Tibial artery (tissue), 4 donors: Measurements from ENCODE around the gene GLP2R.

Experiments
- DNase-seq, 2 donors: peaks; one replicate each; pipeline ENCODE4 v3.0.0-alpha.2; 2019
- H3K27ac ChIP-seq, 2 donors: fragments of 200-600 bp; sonication (generic) in 1 of 2; 1 replicate in 1 of 2; 2 replicates in 1 of 2; pipeline ENCODE4 v1.5.1; 2018 to 2019; ENCODE audit warnings: mild to moderate bottlenecking in 1 of 2
- H3K27me3 ChIP-seq, 2 donors: fragments of 200-600 bp; sonication (generic) in 1 of 2; one replicate each; pipeline versions ENCODE4 v1.5.1 to v1.6.0; 2016 to 2019
- H3K36me3 ChIP-seq, 3 donors: fragments of 200-600 bp; sonication (generic) in 2 of 3; one replicate each; pipeline ENCODE4 v1.5.1; 2016 to 2019; ENCODE audit warnings: mild to moderate bottlenecking in 2 of 3
- H3K4me1 ChIP-seq, 4 donors: fragments of 200-600 bp; sonication (generic) in 2 of 4; 1 replicate in 3 of 4; 2 replicates in 1 of 4; pipeline ENCODE4 v1.5.1; 2016 to 2019
- H3K4me3 ChIP-seq, 2 donors: fragments of 200-600 bp; sonication (generic) in 1 of 2; 1 replicate in 1 of 2; 2 replicates in 1 of 2; pipeline ENCODE4 v1.5.1; 2018 to 2019; ENCODE audit warnings: mild to moderate bottlenecking in 2 of 2
- H3K9me3 ChIP-seq, 3 donors: fragments of 200-600 bp; sonication (generic) in 1 of 3; one replicate each; pipeline ENCODE4 v1.5.1; 2016 to 2019
- intact Hi-C: fragments of 100-400 bp; cut with DNase I; formaldehyde crosslinking; loops from one replicate; pipeline ENCODE4 v1.15.0; 2023; ENCODE audit warnings: low total_unique reads
- TF ChIP-seq, protein P1 (sequence below), 2 experiments: fragments of 200-600 bp in 1 of 2; fragments of 450-650 bp in 1 of 2; IDR thresholded peaks; one replicate each; pipeline ENCODE4 v1.5.1; 2017 to 2019; ENCODE audit warnings: antibody characterized with exemption in 2 of 2, mild to moderate bottlenecking in 1 of 2, moderate library complexity in 1 of 2

GLP2R gene

DNA sequence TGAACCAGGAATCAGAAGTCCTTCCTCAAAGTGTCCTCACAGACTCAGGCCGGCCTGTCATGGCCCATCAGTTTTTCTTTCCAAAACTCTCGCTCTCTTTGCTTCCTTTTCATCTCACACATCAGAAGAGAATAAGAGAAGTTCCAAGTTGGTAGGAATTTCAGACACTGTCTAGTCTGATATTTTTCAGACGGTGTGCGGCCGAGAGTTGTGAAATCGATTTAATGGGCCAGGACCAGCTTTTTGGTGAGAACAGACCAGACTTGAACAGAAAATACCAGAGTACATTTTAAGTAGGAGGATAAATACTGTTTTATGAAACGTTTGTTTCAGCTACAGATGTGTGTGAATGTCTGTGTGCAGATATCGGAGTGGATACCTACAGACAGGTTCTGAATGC, 104.1 kb downstream of the GLP2R start:
- Histone ChIP-seq H3K4me1 (no peaks in the 10 kb centered on the region), H3K27ac (no peak overlapping the region), H3K9me3 (no peaks in the 10 kb centered on the region), H3K36me3 (peaks cover 0 to 6% (median 0%) of the 10 kb centered on the region in 3 donors), H3K27me3 (peaks cover 0 to 11% of the 10 kb centered on the region in 2 donors), H3K4me3 (no peak overlapping the region)
- DNase-seq, result no peak
- TF ChIP-seq, protein P1, sequence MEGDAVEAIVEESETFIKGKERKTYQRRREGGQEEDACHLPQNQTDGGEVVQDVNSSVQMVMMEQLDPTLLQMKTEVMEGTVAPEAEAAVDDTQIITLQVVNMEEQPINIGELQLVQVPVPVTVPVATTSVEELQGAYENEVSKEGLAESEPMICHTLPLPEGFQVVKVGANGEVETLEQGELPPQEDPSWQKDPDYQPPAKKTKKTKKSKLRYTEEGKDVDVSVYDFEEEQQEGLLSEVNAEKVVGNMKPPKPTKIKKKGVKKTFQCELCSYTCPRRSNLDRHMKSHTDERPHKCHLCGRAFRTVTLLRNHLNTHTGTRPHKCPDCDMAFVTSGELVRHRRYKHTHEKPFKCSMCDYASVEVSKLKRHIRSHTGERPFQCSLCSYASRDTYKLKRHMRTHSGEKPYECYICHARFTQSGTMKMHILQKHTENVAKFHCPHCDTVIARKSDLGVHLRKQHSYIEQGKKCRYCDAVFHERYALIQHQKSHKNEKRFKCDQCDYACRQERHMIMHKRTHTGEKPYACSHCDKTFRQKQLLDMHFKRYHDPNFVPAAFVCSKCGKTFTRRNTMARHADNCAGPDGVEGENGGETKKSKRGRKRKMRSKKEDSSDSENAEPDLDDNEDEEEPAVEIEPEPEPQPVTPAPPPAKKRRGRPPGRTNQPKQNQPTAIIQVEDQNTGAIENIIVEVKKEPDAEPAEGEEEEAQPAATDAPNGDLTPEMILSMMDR (IDR thresholded peaks at IDR 0.05), result no peak
- intact Hi-C loops, result loop anchor here (5.0 kb wide), 1 partner anchor 677 kb away; no protein-coding TSS in a partner anchor

DNA sequence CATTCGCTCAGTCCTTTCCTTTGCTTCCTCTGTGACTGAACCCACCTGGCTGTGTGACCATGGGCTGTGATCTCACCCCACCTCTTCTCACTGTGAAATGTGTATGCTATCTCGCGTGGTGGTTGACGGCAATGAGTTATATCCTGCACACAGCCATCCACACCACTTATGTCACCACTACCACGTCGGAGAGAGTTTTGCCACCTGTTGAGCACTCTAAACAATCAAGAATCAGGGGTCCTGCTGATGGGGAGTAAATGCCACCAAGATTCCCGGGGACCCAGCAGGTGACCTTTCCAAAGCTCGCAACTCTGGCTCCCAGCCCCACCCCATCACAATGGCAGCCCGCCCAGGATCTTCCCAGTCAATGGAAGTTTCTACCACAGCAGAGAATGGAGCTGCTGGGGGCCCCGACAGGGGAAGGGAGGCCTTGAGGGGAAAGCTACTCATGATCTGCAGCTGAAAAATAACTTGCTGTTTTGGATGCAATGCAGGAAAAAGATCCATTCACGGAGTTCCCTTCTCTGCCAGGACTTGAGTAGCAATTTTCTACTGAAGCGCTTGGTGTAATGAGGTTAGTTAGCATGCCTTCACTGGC, 105.5 kb downstream of the GLP2R start:
- no peak for DNase-seq
- intact Hi-C loops, result no loop called here

DNA sequence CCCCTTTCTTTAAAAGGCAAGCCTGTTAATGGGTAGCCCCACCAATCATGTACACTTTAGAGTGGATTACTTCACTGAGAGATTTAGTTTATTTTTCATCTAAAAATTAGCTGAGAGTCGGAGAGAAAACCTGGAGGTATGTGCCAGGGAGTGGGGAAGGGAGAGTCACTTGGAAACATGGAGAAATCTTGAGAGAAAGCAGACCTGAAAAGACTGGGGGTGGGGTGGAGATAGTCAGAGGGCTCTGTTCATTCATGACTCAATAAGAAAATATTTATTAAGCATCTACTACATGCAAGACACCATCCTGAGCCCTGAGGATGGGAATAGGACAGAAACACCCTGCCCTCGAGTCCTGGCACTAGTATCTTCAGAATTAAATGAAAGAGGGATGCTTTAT, 106.8 kb downstream of the GLP2R start:
- no peaks in the 10 kb centered on the region for H3K9me3 ChIP-seq
- H3K27ac ChIP-seq, result no peak overlapping the region
- no peaks in the 10 kb centered on the region for H3K36me3 ChIP-seq
- TF ChIP-seq, protein P1 (IDR thresholded peaks at IDR 0.05), result no peak
- no peak for DNase-seq
- peaks cover 0 to 11% of the 10 kb centered on the region in 2 donors for H3K27me3 ChIP-seq
- H3K4me1 ChIP-seq, result peaks cover 0 to 9% (median 4%) of the 10 kb centered on the region in 4 donors
- intact Hi-C loops, result no loop called here
- H3K4me3 ChIP-seq, result no peak overlapping the region

More for the DNA sequence above, 105.5 kb downstream of the GLP2R start:
- Histone ChIP-seq H3K27ac (no peak overlapping the region), H3K4me3 (no peak overlapping the region), H3K36me3 (peaks cover 0 to 5% (median 0%) of the 10 kb centered on the region in 3 donors), H3K27me3 (peaks cover 0 to 11% of the 10 kb centered on the region in 2 donors), H3K9me3 (no peaks in the 10 kb centered on the region), H3K4me1 (no peaks in the 10 kb centered on the region)
- TF ChIP-seq, protein P1 (IDR thresholded peaks at IDR 0.05), result no peak

DNA sequence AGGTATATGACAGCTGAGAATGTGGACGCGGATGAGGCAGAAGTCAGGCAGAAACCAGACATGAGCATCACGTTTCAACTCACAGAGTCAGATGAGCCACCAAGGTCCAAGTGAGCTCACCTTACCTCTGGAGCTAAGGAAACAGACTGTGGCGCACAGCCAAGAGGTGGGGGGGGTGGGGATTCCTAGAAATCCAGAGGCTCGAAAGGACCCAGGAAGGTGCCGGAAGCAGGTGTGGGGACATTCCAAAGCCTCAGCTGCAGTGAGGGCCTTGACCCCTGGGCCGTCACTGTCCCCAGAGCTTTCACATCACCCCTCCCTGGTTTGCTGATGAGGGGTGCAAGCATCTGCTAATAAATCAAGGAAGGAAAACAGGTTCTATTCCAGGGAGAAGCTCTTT, 108.6 kb downstream of the GLP2R start:
- Histone ChIP-seq H3K27me3 (peaks cover 0 to 9% of the 10 kb centered on the region in 2 donors), H3K27ac (no peak overlapping the region), H3K4me3 (no peak overlapping the region), H3K36me3 (peaks cover 0 to 6% (median 0%) of the 10 kb centered on the region in 3 donors), H3K9me3 (peaks cover 0 to 12% (median 9%) of the 10 kb centered on the region in 3 donors), H3K4me1 (peaks cover 0 to 13% (median 5%) of the 10 kb centered on the region in 4 donors)
- TF ChIP-seq, protein P1 (IDR thresholded peaks at IDR 0.05), result no peak
- intact Hi-C loops, result no loop called here
- DNase-seq, result no peak

DNA sequence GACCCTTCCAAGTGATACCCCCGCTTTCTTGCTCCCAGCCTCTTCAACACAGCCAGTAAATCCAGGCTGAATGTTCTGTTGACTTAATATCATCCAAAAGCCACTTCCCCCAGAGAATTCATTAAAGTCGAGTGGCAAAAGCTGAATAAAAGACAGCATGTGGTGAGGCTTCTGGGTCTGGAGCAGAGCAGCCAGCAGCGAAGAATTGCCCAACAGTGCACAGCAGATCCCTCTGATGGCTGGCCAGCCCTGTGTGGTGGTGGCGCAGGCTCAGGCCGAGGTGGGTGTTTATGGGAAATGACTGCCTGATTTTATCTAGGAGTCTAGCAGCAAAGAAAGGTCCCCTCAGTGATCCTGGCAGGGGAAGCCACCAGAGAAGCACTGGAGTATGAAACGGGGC, 109.7 kb downstream of the GLP2R start:
- peak; percentile 40 to 75 for DNase-seq
- Histone ChIP-seq H3K4me1 (peaks cover 0 to 13% (median 5%) of the 10 kb centered on the region in 4 donors), H3K36me3 (peaks cover 0 to 14% (median 0%) of the 10 kb centered on the region in 3 donors), H3K27ac (no peak overlapping the region), H3K27me3 (peaks cover 0 to 9% of the 10 kb centered on the region in 2 donors), H3K9me3 (peaks cover 0 to 12% (median 9%) of the 10 kb centered on the region in 3 donors), H3K4me3 (no peak overlapping the region)
- intact Hi-C loops, result no loop called here
- TF ChIP-seq, protein P1 (IDR thresholded peaks at IDR 0.05), result no peak
